Vagina (tissue), 2 donors: Measurements from ENCODE around the gene ZNF276.

ENCODE experiments used
- CTCF ChIP-seq, 3 experiments: fragments of 450-650 bp in 2 of 3; fragments of 200-600 bp in 1 of 3; sonication (generic) in 1 of 3; IDR thresholded peaks; one replicate each; pipeline ENCODE4 v1.5.1; 2017 to 2019; ENCODE audit warnings: antibody characterized with exemption in 3 of 3, mild to moderate bottlenecking in 2 of 3, moderate library complexity in 2 of 3
- POLR2A ChIP-seq, 2 donors: fragments of 450-650 bp; IDR thresholded peaks; one replicate each; pipeline ENCODE4 v1.6.1; 2017; ENCODE audit warnings: antibody characterized with exemption in 2 of 2, mild to moderate bottlenecking in 2 of 2, moderate library complexity in 2 of 2

DNA sequence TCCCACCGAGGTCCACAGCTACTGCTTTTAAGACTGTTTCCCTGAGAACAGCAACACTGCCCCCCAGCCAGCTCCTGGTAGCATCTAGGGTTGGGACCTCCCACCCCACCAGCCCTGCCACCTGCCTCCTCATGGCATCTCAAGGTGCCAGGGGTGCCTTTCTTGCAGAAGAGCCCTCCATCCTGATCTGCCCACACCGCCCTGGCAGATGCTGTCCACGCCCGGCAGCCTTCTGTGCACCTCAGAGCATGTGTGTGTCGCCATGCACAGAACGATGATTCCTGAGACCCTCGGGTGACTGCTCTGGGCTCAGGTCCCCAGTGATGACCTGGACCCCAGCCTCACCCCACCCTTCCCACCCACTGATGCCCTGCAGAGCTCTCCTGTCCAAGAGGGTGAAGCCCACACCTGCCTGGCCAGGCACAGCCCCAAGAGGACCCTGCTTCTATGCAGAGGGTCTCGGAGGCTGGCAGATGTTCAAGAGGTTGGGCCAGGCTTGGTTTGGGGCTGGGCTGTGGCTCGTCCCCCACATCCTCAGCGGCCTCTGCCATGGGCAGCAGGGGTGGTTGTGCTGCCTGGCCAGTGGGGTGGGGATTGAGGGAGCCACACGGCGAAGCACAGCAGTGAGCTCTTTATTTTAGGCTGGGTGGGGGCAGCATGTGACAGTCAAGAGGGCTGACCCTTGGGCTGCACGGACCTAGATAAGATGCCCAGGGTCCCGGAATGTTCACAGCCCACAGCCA lies 14.6 kb upstream of the ZNF276 start:
- TF ChIP-seq POLR2A (IDR thresholded peaks at IDR 0.05) (no peak), CTCF (IDR thresholded peaks at IDR 0.05) (no peak)
